SJCRH30 (cell line): ENCODE data around the gene PTPRG. TPM values are rescaled to one million over a fixed set of nuclear protein-coding genes. Genes with fewer than 3 reads are reported as not detected.
"Not testable (repeated sequence)": the region's sequence is repeated elsewhere in the genome, so short reads cannot be mapped to it uniquely, and the experiment has no call there.

Experiments used
- DNase-seq, 2 experiments: peaks; one replicate each; pipeline ENCODE4 v3.0.0-alpha.2; 2015 to 2020
- H3K27ac ChIP-seq: fragments of 250-450 bp; sonication (Bioruptor Pico); 2 replicates; pipeline ENCODE4 v1.5.1; 2020; ENCODE audit warnings: mild to moderate bottlenecking, moderate library complexity
- H3K27me3 ChIP-seq: fragments of 250-450 bp; sonication (Bioruptor Pico); 2 replicates; pipeline ENCODE4 v1.5.1; 2020; ENCODE audit warnings: mild to moderate bottlenecking, moderate library complexity
- H3K36me3 ChIP-seq: fragments of 250-450 bp; sonication (Bioruptor Pico); 2 replicates; pipeline ENCODE4 v1.5.1; 2020; ENCODE audit warnings: mild to moderate bottlenecking, moderate library complexity
- H3K4me1 ChIP-seq: fragments of 250-450 bp; sonication (Bioruptor Pico); 2 replicates; pipeline ENCODE4 v1.5.1; 2020; ENCODE audit warnings: mild to moderate bottlenecking, moderate library complexity
- H3K4me3 ChIP-seq: fragments of 250-450 bp; sonication (Bioruptor Pico); 2 replicates; pipeline ENCODE4 v1.5.1; 2020; ENCODE audit warnings: mild to moderate bottlenecking, moderate library complexity
- H3K9me3 ChIP-seq: fragments of 250-450 bp; sonication (Bioruptor Pico); replicated peaks from 2 replicates; pipeline ENCODE4 v1.5.1; 2020; ENCODE audit warnings: mild to moderate bottlenecking, moderate library complexity
- total RNA-seq: library from RNA; depleted of rRNA; stranded (reverse); fragments of >200 nt; shearing (Covaris generic); gene quantifications from 2 replicates; pipeline ENCODE4 v1.2.3, GENCODE V29; 2014

The PTPRG gene
- total RNA-seq, 1 experiment from 2014 or later: 25.2 TPM

GRCh38 chr3:61806810-61807209, 245.4 kb downstream of the PTPRG start:
- Histone ChIP-seq H3K27me3 (no peaks in the 10 kb centered on the region), H3K4me3 (no peak overlapping the region)

GRCh38 chr3:61807865-61808276, 246.5 kb downstream of the PTPRG start:
- no peaks in the 10 kb centered on the region for H3K27me3 ChIP-seq
- DNase-seq: peak; percentile 10 to 40
- H3K4me3 ChIP-seq: no peak overlapping the region
- H3K36me3 ChIP-seq: no peaks in the 10 kb centered on the region
- H3K27ac ChIP-seq: no peak overlapping the region
- no peaks in the 10 kb centered on the region; the same call in 1 of the 2 replicates for H3K4me1 ChIP-seq
- no peaks in the 10 kb centered on the region for H3K9me3 ChIP-seq

More at GRCh38 chr3:61806810-61807209, 245.4 kb downstream of the PTPRG start:
- no peak for DNase-seq
- Histone ChIP-seq H3K27ac (no peak overlapping the region), H3K4me1 (peaks cover 5% of the 10 kb centered on the region; the same call in 1 of the 2 replicates), H3K36me3 (no peaks in the 10 kb centered on the region), H3K9me3 (no peaks in the 10 kb centered on the region)

DNA sequence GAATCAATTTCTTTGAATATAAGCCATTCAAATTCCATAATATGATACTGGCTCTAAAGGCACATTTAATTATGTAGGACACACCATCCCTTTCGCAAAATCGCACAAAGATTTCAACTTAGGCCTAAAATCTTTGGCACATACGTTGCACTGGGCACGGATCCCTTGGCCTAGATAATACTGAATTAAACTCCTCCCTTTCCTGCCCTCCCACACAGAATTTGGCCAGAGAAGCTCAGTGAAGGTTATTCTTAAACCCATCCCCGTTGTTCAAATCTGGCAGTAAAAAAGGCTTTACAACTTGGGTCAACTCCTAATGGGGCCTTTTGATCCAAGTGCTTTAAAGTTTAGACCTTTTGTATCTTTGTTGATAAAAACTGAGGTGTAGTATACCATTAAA, 247.2 kb downstream of the PTPRG start:
- DNase-seq: no peak
- no peak overlapping the region for H3K4me3 ChIP-seq
- no peak overlapping the region for H3K27ac ChIP-seq
- no peaks in the 10 kb centered on the region for H3K4me1 ChIP-seq
- H3K27me3 ChIP-seq: no peaks in the 10 kb centered on the region
- H3K36me3 ChIP-seq: no peaks in the 10 kb centered on the region
- no peaks in the 10 kb centered on the region for H3K9me3 ChIP-seq

GRCh38 chr3:61808999-61809398, 247.6 kb downstream of the PTPRG start:
- H3K9me3 ChIP-seq: no peaks in the 10 kb centered on the region
- H3K27ac ChIP-seq: no peak overlapping the region
- DNase-seq: no peak
- H3K36me3 ChIP-seq: no peaks in the 10 kb centered on the region
- no peaks in the 10 kb centered on the region for H3K4me1 ChIP-seq
- no peak overlapping the region for H3K4me3 ChIP-seq
- no peaks in the 10 kb centered on the region for H3K27me3 ChIP-seq

GRCh38 chr3:61809879-61810278, 248.5 kb downstream of the PTPRG start:
- Histone ChIP-seq H3K27ac (no peak overlapping the region), H3K27me3 (no peaks in the 10 kb centered on the region), H3K36me3 (no peaks in the 10 kb centered on the region), H3K4me3 (no peak overlapping the region), H3K9me3 (no peaks in the 10 kb centered on the region), H3K4me1 (no peaks in the 10 kb centered on the region)
- DNase-seq: no peak

DNA sequence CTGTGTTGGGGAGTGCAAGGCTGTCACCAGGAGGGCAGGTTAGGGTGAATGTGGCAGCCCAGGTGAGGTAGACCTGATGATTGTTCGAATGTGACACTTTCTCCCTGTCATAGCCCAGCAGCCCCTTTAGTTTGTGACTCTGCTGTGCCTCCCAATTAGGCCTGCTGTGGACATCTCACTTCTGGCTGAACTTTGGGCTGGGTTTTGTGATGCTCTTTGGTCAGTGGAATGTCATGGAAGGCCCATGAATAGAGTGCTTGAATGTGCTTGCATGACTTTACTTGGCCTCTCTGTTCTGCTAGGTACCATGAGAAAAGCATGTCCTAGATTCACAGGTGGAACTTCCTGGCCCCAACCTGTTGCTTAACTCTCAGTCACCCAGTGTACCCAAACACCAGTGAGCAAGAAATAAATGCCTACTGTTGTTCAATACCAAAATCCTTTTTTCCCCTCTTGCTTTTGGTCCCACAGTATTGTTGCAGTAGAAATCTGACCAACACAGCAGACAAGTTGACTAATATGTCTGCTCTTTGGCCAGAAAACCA, 249.7 kb downstream of the PTPRG start:
- H3K27me3 ChIP-seq: no peaks in the 10 kb centered on the region
- no peaks in the 10 kb centered on the region for H3K4me1 ChIP-seq
- H3K9me3 ChIP-seq: no peaks in the 10 kb centered on the region
- H3K27ac ChIP-seq: no peak overlapping the region
- no peaks in the 10 kb centered on the region for H3K36me3 ChIP-seq
- DNase-seq: no peak
- H3K4me3 ChIP-seq: no peak overlapping the region

- Histone ChIP-seq H3K27ac (no peak overlapping the region), H3K9me3 (no peaks in the 10 kb centered on the region), H3K36me3 (no peaks in the 10 kb centered on the region), H3K27me3 (no peaks in the 10 kb centered on the region), H3K4me1 (no peaks in the 10 kb centered on the region), H3K4me3 (no peak overlapping the region)
- DNase-seq: no peak
Observed at GRCh38 chr3:61811652-61812051, 250.3 kb downstream of the PTPRG start.

DNA sequence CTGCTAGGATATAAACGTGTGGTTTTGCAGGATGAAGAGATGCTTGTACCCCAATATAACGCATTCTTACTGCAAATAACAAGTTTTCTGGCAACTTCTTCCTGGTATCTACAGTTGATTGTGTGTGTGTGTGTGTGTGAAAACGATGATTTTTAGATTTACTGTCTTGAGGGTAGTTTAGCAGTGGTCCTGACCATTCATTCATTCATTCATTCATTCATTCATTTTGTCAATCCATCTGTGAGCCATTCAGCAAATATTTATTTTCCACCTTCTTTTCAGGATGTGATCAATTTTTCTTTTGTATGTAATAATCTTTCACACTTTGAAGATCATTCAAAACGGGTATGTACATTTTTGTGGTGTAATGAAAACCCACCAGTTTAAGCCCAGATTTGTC, 250.7 kb downstream of the PTPRG start:
- no peaks in the 10 kb centered on the region for H3K27me3 ChIP-seq
- no peaks in the 10 kb centered on the region for H3K4me1 ChIP-seq

GRCh38 chr3:61812517-61812916, 251.1 kb downstream of the PTPRG start:
- Histone ChIP-seq H3K9me3 (no peaks in the 10 kb centered on the region), H3K36me3 (no peaks in the 10 kb centered on the region), H3K4me3 (no peak overlapping the region), H3K4me1 (no peaks in the 10 kb centered on the region), H3K27ac (no peak overlapping the region), H3K27me3 (no peaks in the 10 kb centered on the region)
- no peak for DNase-seq

More for the DNA sequence above, 250.7 kb downstream of the PTPRG start:
- Histone ChIP-seq H3K27ac (no peak overlapping the region), H3K9me3 (no peaks in the 10 kb centered on the region), H3K36me3 (no peaks in the 10 kb centered on the region), H3K4me3 (no peak overlapping the region)
- no peak for DNase-seq

DNA sequence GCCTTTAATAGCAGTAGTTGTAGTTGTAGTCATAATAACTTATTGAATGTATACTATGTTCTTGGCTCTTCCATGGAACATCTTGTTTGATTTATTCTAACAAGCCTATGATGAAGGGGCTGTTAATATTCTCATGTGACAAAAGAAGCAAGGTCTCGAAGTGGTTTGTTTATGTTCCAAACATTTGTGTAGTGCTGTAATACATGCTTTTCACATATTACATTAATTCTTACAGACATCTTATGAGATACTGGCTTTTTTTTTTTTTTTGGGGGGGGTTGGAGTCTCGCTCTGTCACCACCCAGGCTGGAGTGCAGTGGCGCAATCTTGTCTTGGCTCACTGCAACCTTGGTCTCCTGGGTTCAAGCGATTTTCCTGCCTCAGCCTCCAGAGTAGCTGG, 252.3 kb downstream of the PTPRG start:
- H3K36me3 ChIP-seq: no peaks in the 10 kb centered on the region
- H3K27me3 ChIP-seq: no peaks in the 10 kb centered on the region
- H3K27ac ChIP-seq: no peak overlapping the region
- no peaks in the 10 kb centered on the region for H3K4me1 ChIP-seq
- no peak for DNase-seq
- H3K4me3 ChIP-seq: no peak overlapping the region
- no peaks in the 10 kb centered on the region for H3K9me3 ChIP-seq

GRCh38 chr3:61814674-61815073, 253.3 kb downstream of the PTPRG start:
- no peak overlapping the region for H3K4me3 ChIP-seq
- no peaks in the 10 kb centered on the region for H3K4me1 ChIP-seq
- H3K9me3 ChIP-seq: no peaks in the 10 kb centered on the region
- H3K27me3 ChIP-seq: no peaks in the 10 kb centered on the region
- no peak for DNase-seq
- H3K36me3 ChIP-seq: no peaks in the 10 kb centered on the region
- H3K27ac ChIP-seq: no peak overlapping the region

DNA sequence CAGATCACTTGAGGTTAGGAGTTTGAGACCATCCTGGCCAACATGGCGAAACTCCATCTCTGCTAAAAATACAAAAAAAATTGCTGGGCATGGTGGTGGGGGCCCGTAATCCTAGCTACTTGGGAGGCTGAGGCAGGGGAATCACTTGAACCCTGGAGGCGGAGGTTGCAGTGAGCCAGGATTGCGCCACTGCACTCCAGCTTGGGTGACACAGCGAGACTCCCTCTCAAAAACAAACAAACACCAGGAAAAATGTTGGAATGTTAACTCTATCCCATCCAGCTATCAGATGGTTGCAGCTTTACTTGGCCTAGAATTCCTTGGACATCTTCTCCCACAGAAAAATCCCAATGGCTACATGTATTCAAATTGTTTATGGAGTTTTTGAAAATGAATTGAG, 254.9 kb downstream of the PTPRG start:
- not testable (repeated sequence) for DNase-seq, H3K27me3 ChIP-seq, H3K27ac ChIP-seq, H3K9me3 ChIP-seq, H3K36me3 ChIP-seq, H3K4me1 ChIP-seq, H3K4me3 ChIP-seq

DNA sequence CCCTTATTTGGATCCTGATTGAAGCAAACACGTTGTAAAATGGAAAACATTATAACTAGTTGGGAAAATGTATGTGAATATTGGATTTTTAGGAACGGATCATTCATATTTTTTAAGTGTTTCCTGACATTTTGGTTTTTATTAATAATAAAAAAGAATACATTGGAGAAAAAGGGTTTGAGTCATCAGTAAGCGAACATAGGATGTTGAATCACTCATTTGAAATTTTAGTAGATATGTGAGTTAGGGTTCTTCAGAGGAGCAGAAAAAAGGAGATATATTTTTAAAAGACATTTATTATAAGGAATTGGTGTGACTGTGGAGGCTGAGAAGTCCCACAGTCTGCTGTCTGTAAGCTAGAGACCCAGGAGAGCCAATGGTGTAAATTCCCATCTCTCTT, 258.5 kb downstream of the PTPRG start:
- no peaks in the 10 kb centered on the region for H3K9me3 ChIP-seq
- H3K27ac ChIP-seq: no peak overlapping the region
- H3K4me1 ChIP-seq: no peaks in the 10 kb centered on the region
- no peak overlapping the region for H3K4me3 ChIP-seq
- H3K36me3 ChIP-seq: no peaks in the 10 kb centered on the region
- DNase-seq: no peak
- no peaks in the 10 kb centered on the region for H3K27me3 ChIP-seq

DNA sequence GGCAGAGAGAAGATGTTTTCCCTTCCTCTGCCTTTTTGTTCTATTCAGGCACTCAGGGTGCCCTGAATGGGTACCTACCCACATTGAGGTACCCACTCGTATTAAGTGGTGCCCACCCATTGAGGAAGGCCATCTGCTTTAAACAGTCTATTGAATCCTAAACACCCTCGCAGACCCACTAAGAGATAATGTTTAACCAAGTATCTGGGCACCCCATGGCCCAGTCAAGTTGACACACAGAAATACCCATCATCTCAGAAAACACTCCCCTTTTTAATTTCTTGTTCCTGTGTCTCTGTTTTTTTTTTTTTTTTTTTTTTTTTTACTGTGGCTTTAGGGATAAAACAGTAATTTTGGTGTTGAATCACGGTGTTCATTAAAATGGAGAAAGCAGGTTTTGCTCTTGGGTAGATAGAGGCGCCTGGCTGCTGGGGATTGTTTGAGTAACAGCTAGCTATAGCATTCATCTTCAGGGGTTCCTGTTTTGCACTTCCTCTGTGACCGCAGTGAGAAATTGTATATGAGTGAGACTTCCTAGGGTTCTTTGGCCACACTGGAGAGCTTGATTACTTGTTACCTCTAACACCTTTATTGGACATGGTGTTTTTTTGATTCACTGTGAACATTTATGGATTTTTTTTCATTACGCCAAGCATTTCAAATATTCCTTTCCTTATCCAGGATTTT, 259.1 kb downstream of the PTPRG start:
- Histone ChIP-seq H3K36me3 (no peaks in the 10 kb centered on the region), H3K27ac (no peak overlapping the region), H3K9me3 (no peaks in the 10 kb centered on the region), H3K4me1 (no peaks in the 10 kb centered on the region), H3K4me3 (no peak overlapping the region), H3K27me3 (no peaks in the 10 kb centered on the region)
- DNase-seq: no peak

DNA sequence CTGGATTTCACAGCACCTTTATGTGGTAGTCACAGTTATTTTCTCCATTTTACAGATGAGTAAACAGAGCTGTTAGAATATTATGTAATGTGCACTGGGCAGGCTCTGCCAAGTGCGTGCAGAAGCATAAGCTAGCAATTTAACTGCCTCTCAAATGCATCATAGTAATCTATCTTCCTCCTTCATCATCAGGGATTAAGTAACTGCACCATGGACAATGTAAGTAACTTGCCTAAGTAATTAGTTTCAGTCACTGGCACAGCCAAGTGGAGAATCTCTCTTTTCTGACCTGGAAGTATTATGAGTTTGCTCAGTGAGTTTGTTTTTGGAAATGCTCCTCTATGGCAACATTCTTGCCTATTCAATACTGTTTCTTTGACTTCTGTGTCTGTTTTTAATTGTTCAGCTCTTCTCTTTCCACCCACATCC, 260.5 kb downstream of the PTPRG start:
- DNase-seq: no peak
- Histone ChIP-seq H3K4me1 (no peaks in the 10 kb centered on the region), H3K36me3 (no peaks in the 10 kb centered on the region), H3K27ac (no peak overlapping the region), H3K4me3 (no peak overlapping the region), H3K9me3 (no peaks in the 10 kb centered on the region), H3K27me3 (no peaks in the 10 kb centered on the region)

DNA sequence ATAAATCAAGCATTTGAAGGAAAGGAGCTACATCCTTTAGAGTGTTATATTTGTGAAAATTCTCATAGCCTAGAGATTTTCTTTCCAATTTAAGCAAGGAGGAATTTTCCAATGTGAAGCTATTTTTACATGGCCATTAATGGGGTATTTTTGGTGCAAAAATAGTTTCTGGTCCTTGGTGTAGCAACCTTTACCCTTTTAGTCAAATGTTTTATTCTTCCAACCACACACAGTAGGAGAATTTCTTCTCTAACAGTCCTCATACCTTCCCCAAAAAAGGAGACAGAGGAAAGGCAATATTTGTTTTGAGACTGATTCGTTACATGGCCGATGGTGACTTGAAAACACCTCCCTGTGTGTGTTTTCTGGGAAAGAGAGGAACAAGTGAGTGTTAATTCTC, 261.2 kb downstream of the PTPRG start:
- Histone ChIP-seq H3K27ac (no peak overlapping the region), H3K4me3 (no peak overlapping the region), H3K27me3 (no peaks in the 10 kb centered on the region)

More for the DNA sequence above, 261.2 kb downstream of the PTPRG start:
- no peaks in the 10 kb centered on the region for H3K4me1 ChIP-seq
- no peak for DNase-seq
- no peaks in the 10 kb centered on the region for H3K9me3 ChIP-seq
- H3K36me3 ChIP-seq: no peaks in the 10 kb centered on the region
